OCI-LY3 (cell line): ENCODE results near the gene FXYD7.

ENCODE experiments used
- H2AFZ ChIP-seq: fragments of 200-600, 300-600 bp; shearing (Covaris generic); 2 replicates; pipeline ENCODE4 v1.6.0; 2014; ENCODE audit warnings: antibody characterized with exemption, low read depth, low read length
- H3K27ac ChIP-seq: fragments of 200-600, 300-600 bp; sonication (generic); 2 replicates; pipeline ENCODE4 v1.5.1; 2014; ENCODE audit warnings: mild to moderate bottlenecking, low read length, moderate library complexity, mixed read lengths
- H3K27me3 ChIP-seq: fragments of 200-600, 300-600 bp; sonication (generic); 2 replicates; pipeline ENCODE4 v1.6.1; 2014; ENCODE audit warnings: low read depth, low read length, mixed read lengths
- H3K36me3 ChIP-seq: fragments of 200-600, 300-600 bp; sonication (generic); replicated peaks from 2 replicates; pipeline ENCODE3; 2014; ENCODE audit warnings: low read depth, low read length, mixed read lengths
- H3K4me1 ChIP-seq: fragments of 300-600, 200-600 bp; sonication (generic); 2 replicates; pipeline ENCODE4 v1.6.1; 2014; ENCODE audit warnings: low read length, mixed read lengths
- H3K4me2 ChIP-seq: fragments of 200-600, 300-600 bp; sonication (generic); 2 replicates; pipeline ENCODE4 v1.6.1; 2014; ENCODE audit warnings: low read length, mixed read lengths
- H3K4me3 ChIP-seq: fragments of 300-600, 200-600 bp; sonication (generic); 2 replicates; pipeline ENCODE4 v1.5.1; 2014; ENCODE audit warnings: antibody characterized with exemption, mild to moderate bottlenecking, low read length, moderate library complexity
- H3K79me2 ChIP-seq: fragments of 300-600, 200-600 bp; shearing (Covaris generic); 2 replicates; pipeline ENCODE4 v1.6.1; 2014; ENCODE audit warnings: mild to moderate bottlenecking, low read length, mixed read lengths
- H3K9ac ChIP-seq: fragments of 300-600, 200-600 bp; shearing (Covaris generic); 2 replicates; pipeline ENCODE4 v1.6.0; 2014; ENCODE audit warnings: mild to moderate bottlenecking, low read length, moderate library complexity
- H3K9me3 ChIP-seq: fragments of 200-600, 300-600 bp; shearing (Covaris generic); 2 replicates; pipeline ENCODE4 v1.6.1; 2014; ENCODE audit warnings: low read length, mixed read lengths; ENCODE audit not compliant: insufficient read depth
- H4K20me1 ChIP-seq: fragments of 200-600, 300-600 bp; sonication (generic); 2 replicates; pipeline ENCODE4 v1.6.1; 2016; ENCODE audit warnings: low read length, mixed read lengths; ENCODE audit not compliant: insufficient read depth
- EZH2phosphoT487 ChIP-seq: fragments of 200-600 bp; shearing (Covaris generic); IDR thresholded peaks from 2 replicates; pipeline ENCODE4 v1.6.1; 2018; ENCODE audit warnings: antibody characterized with exemption, mixed run types, low read depth
- TF ChIP-seq, protein P1 (sequence below): fragments of 200-600, 300-600 bp; sonication (generic); IDR thresholded peaks from 2 replicates; pipeline ENCODE4 v1.5.1; 2014; ENCODE audit warnings: antibody characterized with exemption, low read length, low read depth

FXYD7 gene

DNA sequence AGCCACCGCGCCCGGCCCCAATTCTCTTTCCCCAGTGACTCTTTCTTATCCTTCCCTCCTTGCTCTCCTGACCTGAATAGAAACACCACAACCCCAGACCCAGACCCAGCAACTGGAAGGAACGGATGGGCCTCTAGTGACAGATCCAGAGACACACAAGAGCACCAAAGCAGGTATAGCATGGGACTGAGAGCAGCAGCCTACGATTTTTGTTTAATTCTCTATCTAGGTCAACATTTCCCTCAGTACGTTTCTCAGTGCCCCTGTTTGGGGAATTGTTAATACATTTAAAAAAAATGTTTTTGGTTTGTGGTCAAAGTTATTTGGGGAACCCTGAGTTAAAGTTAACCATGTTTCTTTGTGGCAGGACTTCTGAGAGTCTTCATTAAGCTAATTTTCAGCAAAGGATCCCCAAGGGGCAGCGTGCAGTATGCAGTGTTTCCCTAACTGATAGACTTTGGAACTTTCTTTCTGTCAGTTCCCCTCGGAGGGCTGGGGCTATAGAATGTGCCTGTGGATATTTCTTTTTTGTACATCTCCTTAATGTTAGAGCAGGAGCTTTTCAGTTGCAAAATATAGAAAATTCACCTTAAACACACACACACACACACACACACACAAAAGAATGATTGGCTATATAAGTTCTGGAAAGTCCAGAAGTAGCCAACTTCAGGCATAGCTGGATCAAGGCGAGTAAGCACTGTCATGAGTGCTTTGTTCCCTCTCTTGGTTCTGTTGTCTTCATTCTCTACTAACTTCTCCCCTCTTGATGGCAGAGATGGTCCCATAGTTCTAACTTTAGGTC lies 17.8 kb downstream of the FXYD7 start:
- Histone ChIP-seq H3K27me3 (no peaks in the 10 kb centered on the region), H3K79me2 (peaks cover 4% of the 10 kb centered on the region), H3K9me3 (peaks cover 19% of the 10 kb centered on the region), H2AFZ (no peak overlapping the region), H3K4me2 (no peak overlapping the region), H4K20me1 (no peaks in the 10 kb centered on the region), H3K4me3 (no peak overlapping the region), H3K4me1 (peaks cover 4% of the 10 kb centered on the region), H3K27ac (no peak overlapping the region), H3K9ac (no peak overlapping the region), H3K36me3 (peaks cover 74% of the 10 kb centered on the region)
- TF ChIP-seq, protein P1, sequence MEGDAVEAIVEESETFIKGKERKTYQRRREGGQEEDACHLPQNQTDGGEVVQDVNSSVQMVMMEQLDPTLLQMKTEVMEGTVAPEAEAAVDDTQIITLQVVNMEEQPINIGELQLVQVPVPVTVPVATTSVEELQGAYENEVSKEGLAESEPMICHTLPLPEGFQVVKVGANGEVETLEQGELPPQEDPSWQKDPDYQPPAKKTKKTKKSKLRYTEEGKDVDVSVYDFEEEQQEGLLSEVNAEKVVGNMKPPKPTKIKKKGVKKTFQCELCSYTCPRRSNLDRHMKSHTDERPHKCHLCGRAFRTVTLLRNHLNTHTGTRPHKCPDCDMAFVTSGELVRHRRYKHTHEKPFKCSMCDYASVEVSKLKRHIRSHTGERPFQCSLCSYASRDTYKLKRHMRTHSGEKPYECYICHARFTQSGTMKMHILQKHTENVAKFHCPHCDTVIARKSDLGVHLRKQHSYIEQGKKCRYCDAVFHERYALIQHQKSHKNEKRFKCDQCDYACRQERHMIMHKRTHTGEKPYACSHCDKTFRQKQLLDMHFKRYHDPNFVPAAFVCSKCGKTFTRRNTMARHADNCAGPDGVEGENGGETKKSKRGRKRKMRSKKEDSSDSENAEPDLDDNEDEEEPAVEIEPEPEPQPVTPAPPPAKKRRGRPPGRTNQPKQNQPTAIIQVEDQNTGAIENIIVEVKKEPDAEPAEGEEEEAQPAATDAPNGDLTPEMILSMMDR: no peak
- no peak for TF ChIP-seq EZH2phosphoT487

DNA sequence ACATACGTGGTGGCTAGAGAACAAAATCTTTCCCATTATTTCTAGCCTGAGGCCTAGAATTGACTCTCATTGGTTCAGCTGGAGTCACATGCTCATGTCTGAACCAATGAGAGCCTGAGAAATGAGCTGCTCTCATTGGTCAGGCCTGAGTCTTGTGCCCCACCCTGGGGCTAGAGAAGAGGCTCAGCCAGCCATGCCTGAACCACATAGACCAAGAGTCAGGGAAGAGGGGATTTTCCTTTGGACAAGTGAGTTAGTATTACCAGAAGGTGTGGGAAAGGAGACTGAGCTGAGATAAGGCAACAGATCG lies 18.3 kb downstream of the FXYD7 start:
- Histone ChIP-seq H3K4me1 (no peaks in the 10 kb centered on the region), H3K27me3 (no peaks in the 10 kb centered on the region), H3K4me2 (no peak overlapping the region), H3K9me3 (peaks cover 25% of the 10 kb centered on the region), H3K4me3 (no peak overlapping the region), H2AFZ (no peak overlapping the region), H4K20me1 (no peaks in the 10 kb centered on the region), H3K36me3 (peaks cover 75% of the 10 kb centered on the region), H3K9ac (no peak overlapping the region), H3K27ac (no peak overlapping the region), H3K79me2 (no peaks in the 10 kb centered on the region)
- TF ChIP-seq EZH2phosphoT487: no peak
- TF ChIP-seq, protein P1: no peak

DNA sequence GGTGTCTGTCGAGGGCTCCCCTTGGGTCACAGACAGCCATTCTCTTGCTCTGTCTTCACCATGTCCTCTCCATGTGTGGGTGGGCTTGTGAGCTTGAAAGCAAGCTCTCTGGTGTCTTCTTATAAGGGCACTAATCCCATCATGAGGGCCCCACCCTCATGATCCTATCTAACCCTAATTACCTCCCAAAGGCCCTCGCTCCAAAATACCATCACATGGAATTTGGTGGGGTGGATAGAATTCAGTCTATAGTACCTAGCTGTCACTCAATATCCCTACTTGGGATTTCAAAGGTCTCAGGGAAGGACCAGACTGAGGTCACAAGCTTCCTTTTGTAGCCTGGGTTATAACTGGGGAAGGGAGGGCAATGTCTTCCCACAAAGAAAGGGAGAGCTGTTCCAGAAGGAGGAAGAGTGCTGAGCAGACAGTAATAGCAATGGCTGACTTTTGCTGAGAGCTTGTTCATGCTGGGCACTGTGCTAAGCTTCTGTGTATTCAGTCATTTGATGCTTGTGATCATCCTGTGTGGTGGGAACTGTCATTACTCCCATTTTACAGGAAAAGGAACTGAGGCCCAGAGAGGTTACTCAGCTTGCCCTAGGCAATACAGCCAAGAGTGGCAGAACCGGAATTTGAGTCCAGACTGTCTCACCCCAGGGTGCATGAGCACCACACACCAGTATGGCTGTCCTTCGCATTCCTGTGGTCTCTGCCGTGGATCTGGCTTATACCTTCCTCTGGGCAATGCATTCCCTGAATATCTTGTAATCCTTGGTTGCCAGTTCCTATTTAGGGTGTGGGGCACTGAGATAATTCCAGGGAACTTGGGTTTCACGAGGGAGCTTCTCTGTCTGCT lies 19.6 kb downstream of the FXYD7 start:
- Histone ChIP-seq H3K9ac (no peak overlapping the region), H3K27ac (no peak overlapping the region), H3K4me2 (no peak overlapping the region), H3K4me1 (peaks cover 13% of the 10 kb centered on the region), H3K27me3 (no peaks in the 10 kb centered on the region), H2AFZ (no peak overlapping the region), H3K4me3 (no peak overlapping the region), H4K20me1 (no peaks in the 10 kb centered on the region), H3K36me3 (peaks cover 81% of the 10 kb centered on the region), H3K9me3 (peaks cover 31% of the 10 kb centered on the region), H3K79me2 (no peaks in the 10 kb centered on the region)
- TF ChIP-seq, protein P1: no peak
- TF ChIP-seq EZH2phosphoT487: no peak

DNA sequence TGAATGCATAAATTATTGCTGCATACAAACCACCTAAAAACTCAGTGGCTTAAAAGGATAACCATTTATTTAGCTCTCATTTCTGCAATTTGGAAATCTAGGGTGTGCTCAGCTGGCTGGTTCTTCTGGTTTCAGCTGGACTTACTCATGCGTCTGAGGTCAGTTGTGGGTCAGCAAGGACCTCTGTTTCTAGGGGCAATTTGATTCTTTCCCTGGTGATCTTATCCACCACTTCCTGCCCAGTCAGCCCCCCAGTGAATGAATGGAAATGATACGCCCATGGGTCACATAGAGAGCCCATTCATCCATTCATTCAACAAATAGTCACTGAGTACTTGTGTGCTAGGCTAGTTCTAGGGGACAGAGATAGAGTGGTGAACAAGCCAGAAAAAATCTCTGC lies 21.4 kb downstream of the FXYD7 start:
- H2AFZ ChIP-seq: no peak overlapping the region
- no peaks in the 10 kb centered on the region for H4K20me1 ChIP-seq
- H3K36me3 ChIP-seq: peaks cover 73% of the 10 kb centered on the region
- H3K4me1 ChIP-seq: peaks cover 17% of the 10 kb centered on the region
- H3K4me2 ChIP-seq: no peak overlapping the region
- no peak overlapping the region for H3K9ac ChIP-seq
- TF ChIP-seq EZH2phosphoT487: no peak
- TF ChIP-seq, protein P1: no peak
- no peaks in the 10 kb centered on the region for H3K27me3 ChIP-seq
- no peak overlapping the region for H3K4me3 ChIP-seq
- no peak overlapping the region for H3K27ac ChIP-seq
- no peaks in the 10 kb centered on the region for H3K79me2 ChIP-seq
- H3K9me3 ChIP-seq: peaks cover 31% of the 10 kb centered on the region
